ENCODE measurements around the gene DNER.
"Not testable (repeated sequence)": the region's sequence is repeated elsewhere in the genome, so short reads cannot be mapped to it uniquely, and the experiment has no call there.

The DNER gene

GRCh38 chr2:229714736-229715541 lies 584 bp upstream of the DNER start:
- DNase-seq, result peak; percentile 27

GRCh38 chr2:229713371-229714079 lies 830 bp downstream of the DNER start:
- DNase-seq, result no peak

GRCh38 chr2:229712136-229712535 lies 2.2 kb downstream of the DNER start:
- no peak for DNase-seq

GRCh38 chr2:229708335-229708734 lies 6.0 kb downstream of the DNER start:
- no peak for DNase-seq

- DNase-seq, result no peak
These were observed 10.3 kb downstream of the DNER start for GRCh38 chr2:229703909-229704630.

GRCh38 chr2:229701716-229702115 lies 12.6 kb downstream of the DNER start:
- no peak for DNase-seq

- DNase-seq, result no peak
These were observed 13.3 kb downstream of the DNER start for GRCh38 chr2:229701062-229701461.

GRCh38 chr2:229695961-229696360 lies 18.4 kb downstream of the DNER start:
- DNase-seq, result no peak

- not testable (repeated sequence) for DNase-seq
These were observed 20.5 kb downstream of the DNER start for GRCh38 chr2:229693845-229694244.

GRCh38 chr2:229691631-229692030 lies 22.7 kb downstream of the DNER start:
- DNase-seq, result no peak

GRCh38 chr2:229689307-229689839 lies 25.0 kb downstream of the DNER start:
- no peak for DNase-seq

- DNase-seq, result no peak
These were observed 26.2 kb downstream of the DNER start for GRCh38 chr2:229688141-229688540.

GRCh38 chr2:229686122-229686919 lies 28.0 kb downstream of the DNER start:
- no peak for DNase-seq

GRCh38 chr2:229684942-229685562 lies 29.3 kb downstream of the DNER start:
- no peak for DNase-seq

GRCh38 chr2:229679393-229680125 lies 34.8 kb downstream of the DNER start:
- DNase-seq, result no peak

- no peak for DNase-seq
These were observed 38.8 kb downstream of the DNER start for GRCh38 chr2:229675569-229675968.

GRCh38 chr2:229674830-229675530 lies 39.4 kb downstream of the DNER start:
- DNase-seq, result no peak

- DNase-seq, result no peak
These were observed 40.7 kb downstream of the DNER start for GRCh38 chr2:229673676-229674075.

- no peak for DNase-seq
These were observed 42.3 kb downstream of the DNER start for GRCh38 chr2:229672021-229672420.

- DNase-seq, result no peak
These were observed 44.5 kb downstream of the DNER start for GRCh38 chr2:229669841-229670240.

GRCh38 chr2:229666811-229667210 lies 47.5 kb downstream of the DNER start:
- no peak for DNase-seq

All from inflammatory macrophage treated with lipopolysaccharide for 4 hours (primary cell).